Measurements from ENCODE around the gene MAJIN. TPM values are rescaled to one million over a fixed set of nuclear protein-coding genes. Genes with fewer than 3 reads are reported as not detected.
A peak's percentile ranks its signal among the peaks of the same experiment; 100 is the strongest.

The MAJIN gene
- total RNA-seq, 2 experiments from 2014 or later: not detected

- Mint-ChIP-seq H3K4me3 (no peak overlapping the region), H3K9me3 (ENCODE audit: low read depth) (no peaks in the 10 kb centered on the region), H3K27me3 (no peaks in the 10 kb centered on the region), H3K27ac (no peak overlapping the region), H3K4me1 (peaks cover 18% of the 10 kb centered on the region), H3K36me3 (no peaks in the 10 kb centered on the region)
- CTCF ChIA-PET: interaction anchor here (0.6 to 31.3 kb wide), 6 partner anchors 9 to 333 kb away, joined by 3 to 1163 read pairs (median 6); partner anchors contain the start of genes ARL2, CDC42BPG and EHD1
- DNase-seq (no peak), ATAC-seq (no peak)
These were observed 81.4 kb downstream of the MAJIN start for GRCh38 chr11:64890522-64890939.

GRCh38 chr11:64888729-64889511, 83.0 kb downstream of the MAJIN start:
- Mint-ChIP-seq H3K4me3 (no peak overlapping the region), H3K36me3 (no peaks in the 10 kb centered on the region), H3K27ac (no peak overlapping the region), H3K27me3 (no peaks in the 10 kb centered on the region), H3K4me1 (peaks cover 29% of the 10 kb centered on the region), H3K9me3 (ENCODE audit: low read depth) (no peaks in the 10 kb centered on the region)
- CTCF ChIA-PET: interaction anchor here (0.5 to 31.3 kb wide), 6 partner anchors 13 to 228 kb away, joined by 3 to 1163 read pairs (median 6); partner anchors contain the start of genes ARL2, CDC42BPG, EHD1 and ZNHIT2
- ATAC-seq (no peak), DNase-seq (no peak)

- no peaks in the 10 kb centered on the region for H3K9me3 Mint-ChIP-seq (ENCODE audit: low read depth)
- H3K27me3 Mint-ChIP-seq: no peaks in the 10 kb centered on the region
- H3K4me3 Mint-ChIP-seq: peak overlapping the region; percentile 65
- H3K27ac Mint-ChIP-seq: peak overlapping the region; percentile 84
- ATAC-seq (no peak), DNase-seq (no peak)
- peaks cover 34% of the 10 kb centered on the region for H3K4me1 Mint-ChIP-seq
- H3K36me3 Mint-ChIP-seq: no peaks in the 10 kb centered on the region
- CTCF ChIA-PET: interaction anchor here (0.6 to 31.3 kb wide), 13 partner anchors 8 to 229 kb away, joined by 3 to 1163 read pairs (median 4); partner anchors contain the start of genes CDC42BPG, EHD1, PPP2R5B and TM7SF2
These were observed 83.5 kb downstream of the MAJIN start for GRCh38 chr11:64888406-64888728.

Small RNAs within 50 kb of the gene (microRNA-seq; reads per million reads assigned to microRNA genes)
- gene MIR6749: not detected
- not detected for gene MIR6750
- gene MIR6879: not detected

Other genes with a start within 250 kb of the MAJIN start
- gene NRXN2, start 248.9 kb downstream of the MAJIN start, total RNA-seq: under 1 TPM; 0.23 to 0.40 TPM
- 100 to 1,000 TPM in 1 of 2 experiments, 10 to 100 TPM in 1; 77.3 to 123 TPM for gene RASGRP2, start 228.0 kb downstream of the MAJIN start, total RNA-seq
- gene PYGM, start 212.1 kb downstream of the MAJIN start, total RNA-seq: 1 to 10 TPM; 2.0 to 3.2 TPM
- 100 to 1,000 TPM; 442 to 462 TPM for gene SF1, start 193.6 kb downstream of the MAJIN start, total RNA-seq
- gene MAP4K2, start 168.9 kb downstream of the MAJIN start, total RNA-seq: 10 to 100 TPM; 61.1 to 65.0 TPM
- gene MEN1, start 161.6 kb downstream of the MAJIN start, total RNA-seq: 10 to 100 TPM; 31.2 to 42.1 TPM
- gene CDC42BPG, start 127.5 kb downstream of the MAJIN start, total RNA-seq: under 1 TPM; 0.50 to 0.61 TPM
- gene EHD1, start 93.5 kb downstream of the MAJIN start, total RNA-seq: 100 to 1,000 TPM; 149 to 155 TPM
- 10 to 100 TPM; 27.3 to 27.9 TPM for gene ATG2A, start 54.9 kb downstream of the MAJIN start, total RNA-seq
- 10 to 100 TPM; 11.7 to 12.3 TPM for gene PPP2R5B, start 47.4 kb downstream of the MAJIN start, total RNA-seq
- not detected for gene GPHA2, start 36.2 kb downstream of the MAJIN start, total RNA-seq
- under 1 TPM; 0.33 to 0.67 TPM for gene BATF2, start 24.9 kb upstream of the MAJIN start, total RNA-seq
- 10 to 100 TPM; 74.1 to 86.9 TPM for gene ARL2, start 42.1 kb upstream of the MAJIN start, total RNA-seq
- gene SNX15, start 55.3 kb upstream of the MAJIN start, total RNA-seq: 10 to 100 TPM; 18.9 to 29.2 TPM
- 10 to 100 TPM; 24.3 to 27.2 TPM for gene SAC3D1, start 69.1 kb upstream of the MAJIN start, total RNA-seq
- gene NAALADL1, start 86.4 kb upstream of the MAJIN start, total RNA-seq: 10 to 100 TPM; 14.8 to 15.3 TPM
- gene CDCA5, start 111.9 kb upstream of the MAJIN start, total RNA-seq: 100 to 1,000 TPM; 128 to 147 TPM
- 10 to 100 TPM; 28.3 to 32.4 TPM for gene ZFPL1, start 112.1 kb upstream of the MAJIN start, total RNA-seq
- 100 to 1,000 TPM; 104 to 116 TPM for gene VPS51, start 124.1 kb upstream of the MAJIN start, total RNA-seq
- 10 to 100 TPM; 21.0 to 26.2 TPM for gene TM7SF2, start 139.8 kb upstream of the MAJIN start, total RNA-seq
- gene ZNHIT2, start 145.6 kb upstream of the MAJIN start, total RNA-seq: 10 to 100 TPM; 10.5 to 13.5 TPM
- gene FAU, start 150.0 kb upstream of the MAJIN start, total RNA-seq: 100 to 1,000 TPM; 899 to 972 TPM
- gene MRPL49, start 150.2 kb upstream of the MAJIN start, total RNA-seq: 10 to 100 TPM; 42.0 to 61.7 TPM
- gene SYVN1, start 162.4 kb upstream of the MAJIN start, total RNA-seq: 10 to 100 TPM; 34.4 to 35.1 TPM
- gene SPDYC, start 198.1 kb upstream of the MAJIN start, total RNA-seq: not detected
- 100 to 1,000 TPM; 137 to 174 TPM for gene CAPN1, start 209.8 kb upstream of the MAJIN start, total RNA-seq